ENCODE measurements around the gene LEO1.
A peak's percentile ranks its signal among the peaks of the same experiment; 100 is the strongest.

Gene LEO1

DNA sequence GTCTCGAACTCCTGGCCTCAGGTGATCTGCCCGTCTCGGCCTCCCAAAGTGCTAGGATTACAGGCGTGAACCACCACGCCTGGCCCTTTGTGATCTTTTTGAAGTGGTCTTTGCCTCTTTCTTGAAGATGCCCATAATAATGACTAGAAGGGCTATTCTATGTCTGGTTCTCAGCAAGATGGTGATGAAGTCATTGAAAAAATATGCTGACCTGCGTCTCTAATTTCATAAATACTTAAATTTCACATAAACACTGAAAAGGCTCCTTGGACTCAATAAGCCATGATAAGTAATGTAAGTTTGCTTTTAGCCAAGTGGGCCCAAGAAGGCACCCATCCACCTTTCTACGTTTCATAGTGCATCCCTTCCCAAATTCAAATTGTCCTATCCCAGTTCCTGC is 46.7 kb upstream of the LEO1 start:
- DNase-seq (ENCODE audit: low read depth), result no peak
- H3K4me3 ChIP-seq (ENCODE audit: low read length), result peak overlapping the region; percentile 60
- TF ChIP-seq, protein P1, sequence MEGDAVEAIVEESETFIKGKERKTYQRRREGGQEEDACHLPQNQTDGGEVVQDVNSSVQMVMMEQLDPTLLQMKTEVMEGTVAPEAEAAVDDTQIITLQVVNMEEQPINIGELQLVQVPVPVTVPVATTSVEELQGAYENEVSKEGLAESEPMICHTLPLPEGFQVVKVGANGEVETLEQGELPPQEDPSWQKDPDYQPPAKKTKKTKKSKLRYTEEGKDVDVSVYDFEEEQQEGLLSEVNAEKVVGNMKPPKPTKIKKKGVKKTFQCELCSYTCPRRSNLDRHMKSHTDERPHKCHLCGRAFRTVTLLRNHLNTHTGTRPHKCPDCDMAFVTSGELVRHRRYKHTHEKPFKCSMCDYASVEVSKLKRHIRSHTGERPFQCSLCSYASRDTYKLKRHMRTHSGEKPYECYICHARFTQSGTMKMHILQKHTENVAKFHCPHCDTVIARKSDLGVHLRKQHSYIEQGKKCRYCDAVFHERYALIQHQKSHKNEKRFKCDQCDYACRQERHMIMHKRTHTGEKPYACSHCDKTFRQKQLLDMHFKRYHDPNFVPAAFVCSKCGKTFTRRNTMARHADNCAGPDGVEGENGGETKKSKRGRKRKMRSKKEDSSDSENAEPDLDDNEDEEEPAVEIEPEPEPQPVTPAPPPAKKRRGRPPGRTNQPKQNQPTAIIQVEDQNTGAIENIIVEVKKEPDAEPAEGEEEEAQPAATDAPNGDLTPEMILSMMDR (IDR thresholded peaks at IDR 0.05; ENCODE audit: insufficient read depth, low read depth, low read length, missing control alignments), result no peak

DNA sequence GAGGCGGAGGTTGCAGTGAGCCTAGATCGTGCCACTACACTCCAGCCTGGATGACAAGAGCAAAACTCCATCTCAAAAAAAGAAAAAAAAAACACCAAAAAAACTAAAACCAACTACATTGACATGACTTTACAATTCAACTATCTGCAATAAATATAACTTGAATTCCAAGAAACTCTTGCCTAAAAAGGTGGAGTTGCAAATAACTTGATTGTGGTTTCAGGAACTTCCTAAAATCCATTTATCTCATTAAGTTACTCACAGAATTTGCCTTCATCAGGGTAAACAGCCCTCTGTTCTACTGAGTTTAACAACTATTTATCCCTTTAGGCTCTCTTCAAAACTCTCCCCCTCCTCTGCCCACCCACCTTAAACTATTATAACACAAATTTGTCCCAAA is 44.7 kb upstream of the LEO1 start:
- DNase-seq (ENCODE audit: low read depth), result no peak
- no peak overlapping the region for H3K4me3 ChIP-seq (ENCODE audit: low read length)
- TF ChIP-seq, protein P1 (IDR thresholded peaks at IDR 0.05; ENCODE audit: insufficient read depth, low read depth, low read length, missing control alignments), result no peak

DNA sequence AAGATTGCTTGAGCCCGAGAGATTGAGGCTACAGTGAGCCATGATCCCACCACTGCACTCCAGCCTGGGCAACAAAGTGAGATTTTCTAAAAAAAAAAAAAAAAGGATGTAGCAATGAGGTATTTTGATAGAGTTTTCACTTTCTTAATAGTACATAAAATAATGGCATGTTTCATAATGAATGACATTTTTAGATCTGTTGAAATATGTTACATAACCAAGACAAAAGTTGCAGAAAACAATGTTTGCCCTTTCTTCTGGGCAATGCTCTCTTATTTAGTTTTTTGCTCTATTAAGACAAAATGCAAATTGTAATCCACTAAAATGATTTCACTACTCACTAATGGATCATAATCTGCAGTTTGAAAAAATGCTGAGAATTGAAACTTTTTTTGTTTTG is 43.0 kb upstream of the LEO1 start:
- no peak for DNase-seq (ENCODE audit: low read depth)
- TF ChIP-seq, protein P1 (IDR thresholded peaks at IDR 0.05; ENCODE audit: insufficient read depth, low read depth, low read length, missing control alignments), result no peak
- H3K4me3 ChIP-seq (ENCODE audit: low read length), result no peak overlapping the region

- TF ChIP-seq, protein P1 (IDR thresholded peaks at IDR 0.05; ENCODE audit: insufficient read depth, low read depth, low read length, missing control alignments), result no peak
- no peak overlapping the region for H3K4me3 ChIP-seq (ENCODE audit: low read length)
- peak; percentile 71 for DNase-seq (ENCODE audit: low read depth)
Observed at GRCh38 chr15:52013151-52013791, 41.7 kb upstream of the LEO1 start.

DNA sequence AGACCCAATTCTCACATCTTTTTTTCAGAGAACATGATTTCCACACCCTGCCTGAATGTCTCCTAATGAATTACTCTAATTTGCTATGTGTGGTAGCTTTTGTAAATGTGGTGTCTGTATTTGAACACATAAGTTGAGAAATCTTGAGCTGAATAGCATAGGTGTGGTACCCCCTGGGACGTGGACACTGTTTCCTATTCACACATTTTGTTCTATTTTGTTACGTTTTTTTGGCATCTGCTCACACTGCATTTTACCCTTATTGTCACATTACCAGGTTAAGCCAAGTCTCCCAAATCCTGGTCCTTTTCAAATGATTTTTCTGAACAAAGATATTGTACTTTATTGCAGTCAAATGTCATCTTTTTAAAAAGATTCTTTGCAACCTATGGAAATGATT is 40.6 kb upstream of the LEO1 start:
- TF ChIP-seq, protein P1 (IDR thresholded peaks at IDR 0.05; ENCODE audit: insufficient read depth, low read depth, low read length, missing control alignments), result no peak
- DNase-seq (ENCODE audit: low read depth), result no peak
- H3K4me3 ChIP-seq (ENCODE audit: low read length), result no peak overlapping the region

GRCh38 chr15:52011711-52012144 is 40.1 kb upstream of the LEO1 start:
- DNase-seq (ENCODE audit: low read depth), result no peak
- TF ChIP-seq, protein P1 (IDR thresholded peaks at IDR 0.05; ENCODE audit: insufficient read depth, low read depth, low read length, missing control alignments), result no peak
- H3K4me3 ChIP-seq (ENCODE audit: low read length), result no peak overlapping the region
